Suppressor macrophage (primary cell): ENCODE results near the gene CX3CL1.
"Not testable (repeated sequence)": the region's sequence is repeated elsewhere in the genome, so short reads cannot be mapped to it uniquely, and the experiment has no call there.

Experiments
- DNase-seq, 4 experiments: peaks; one replicate each; pipeline ENCODE4 v3.0.0-alpha.2; 2020 to 2022

Gene CX3CL1

DNA sequence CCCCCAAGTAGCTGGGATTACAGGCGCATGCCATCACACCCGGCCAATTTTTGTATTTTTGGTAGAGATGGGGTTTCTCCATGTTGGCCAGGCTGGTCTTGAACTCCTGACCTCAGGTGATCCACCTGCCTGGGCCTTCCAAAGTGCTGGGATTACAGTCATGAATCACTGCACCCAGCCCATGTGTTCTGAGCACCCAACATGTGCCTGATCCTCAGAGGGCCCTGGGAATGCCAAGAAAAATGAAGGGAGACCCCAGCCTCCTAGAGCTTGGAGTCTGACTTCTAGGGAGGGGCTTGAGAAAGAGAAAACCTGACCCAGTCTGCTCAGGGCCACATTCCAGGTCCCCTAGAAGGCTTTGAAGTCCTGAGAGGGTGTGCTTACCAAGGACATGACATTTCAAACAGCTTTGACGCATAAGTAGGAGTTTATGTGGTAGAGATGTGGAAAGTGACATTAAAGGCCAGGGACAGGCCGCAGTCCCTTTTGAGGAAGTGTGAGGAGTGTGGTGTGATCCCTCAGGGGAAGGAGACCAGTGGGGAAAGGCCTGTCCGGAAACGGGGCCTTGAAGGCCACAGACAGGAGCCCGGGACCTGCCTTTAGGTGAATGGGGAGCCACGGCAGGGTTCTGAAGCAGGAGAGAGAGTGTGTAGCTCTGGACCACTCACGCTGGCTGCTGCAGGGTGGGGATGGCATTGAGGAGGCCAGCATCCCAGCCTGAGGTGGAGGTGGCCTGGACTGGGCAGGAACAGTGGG, 14.8 kb upstream of the CX3CL1 start:
- DNase-seq, result peak; percentile 67 to 87 (median 86)

DNA sequence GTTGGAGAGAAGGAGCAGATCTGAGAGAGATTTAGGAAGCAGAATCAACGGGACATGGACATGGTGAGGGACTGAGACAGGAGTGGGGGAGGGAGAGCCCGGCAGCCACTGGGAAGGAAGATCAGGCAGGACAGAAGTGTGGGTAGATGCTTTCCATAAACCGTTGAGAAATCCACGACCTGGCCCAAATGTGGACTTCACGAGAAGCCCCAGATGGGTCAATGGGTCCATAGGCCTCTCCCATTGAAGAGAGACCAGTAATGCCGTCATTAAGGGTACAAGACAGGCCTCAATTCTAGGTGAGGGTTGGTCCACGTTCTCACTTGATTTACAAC, 14.2 kb upstream of the CX3CL1 start:
- peak in 2 of 4 experiments; percentile 53 for DNase-seq

DNA sequence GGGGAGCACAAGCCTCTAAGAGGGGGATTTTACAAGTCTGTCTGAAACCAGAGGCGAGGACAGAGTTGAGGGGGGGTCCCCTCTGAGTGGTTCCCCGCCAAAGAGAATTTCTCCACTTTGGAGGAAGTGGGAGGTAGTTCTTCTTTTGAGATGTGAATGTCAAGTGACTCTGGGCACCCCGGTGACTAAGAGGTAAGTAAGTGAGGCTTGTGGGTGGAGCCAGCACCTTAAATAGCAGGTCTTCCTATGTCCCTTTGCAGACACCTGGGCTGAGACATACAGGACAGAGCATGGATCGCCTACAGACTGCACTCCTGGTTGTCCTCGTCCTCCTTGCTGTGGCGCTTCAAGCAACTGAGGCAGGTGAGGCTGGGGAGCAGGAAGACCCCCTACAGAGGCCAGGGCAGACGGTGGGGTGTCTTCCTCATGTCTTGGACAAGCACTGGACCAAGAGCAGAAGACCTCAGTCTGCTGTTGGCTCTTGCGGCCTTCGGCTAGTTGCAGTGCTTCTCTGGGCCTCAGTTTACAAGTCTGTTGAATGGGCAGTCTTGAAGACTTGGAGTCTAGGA, 13.7 kb upstream of the CX3CL1 start, which contains the start of gene CCL22:
Gene CCL22 (plus strand): TSS at position 257 of the 569 bp plus-strand sequence. CDS start 34 bp downstream, at position 291.
- peak; percentile 53 to 85 (median 77) for DNase-seq

DNA sequence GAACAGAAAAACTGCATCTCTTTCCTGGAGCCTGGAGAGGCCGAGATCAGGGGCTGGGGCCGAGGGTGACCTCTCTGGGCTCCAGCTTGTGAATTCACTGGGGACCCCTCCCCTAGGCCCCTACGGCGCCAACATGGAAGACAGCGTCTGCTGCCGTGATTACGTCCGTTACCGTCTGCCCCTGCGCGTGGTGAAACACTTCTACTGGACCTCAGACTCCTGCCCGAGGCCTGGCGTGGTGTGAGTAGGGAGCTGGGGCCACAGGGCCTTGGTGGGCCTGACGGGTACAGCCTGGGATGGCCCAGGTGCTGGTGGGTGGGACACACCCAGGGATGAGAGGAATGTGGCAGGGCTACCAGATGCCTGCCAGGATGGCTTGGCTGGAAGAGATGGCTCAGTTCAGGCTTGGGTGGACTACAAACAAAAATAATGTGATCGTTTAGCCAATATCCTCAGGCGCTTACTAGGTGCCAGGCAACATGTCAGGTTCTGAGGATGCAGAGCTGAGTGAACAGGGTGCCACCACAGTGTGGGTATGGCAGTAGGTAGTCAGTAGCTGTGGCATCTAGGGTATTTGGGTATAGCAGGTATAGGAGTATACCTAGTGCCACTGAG, 11.9 kb upstream of the CX3CL1 start:
- no peak for DNase-seq

DNA sequence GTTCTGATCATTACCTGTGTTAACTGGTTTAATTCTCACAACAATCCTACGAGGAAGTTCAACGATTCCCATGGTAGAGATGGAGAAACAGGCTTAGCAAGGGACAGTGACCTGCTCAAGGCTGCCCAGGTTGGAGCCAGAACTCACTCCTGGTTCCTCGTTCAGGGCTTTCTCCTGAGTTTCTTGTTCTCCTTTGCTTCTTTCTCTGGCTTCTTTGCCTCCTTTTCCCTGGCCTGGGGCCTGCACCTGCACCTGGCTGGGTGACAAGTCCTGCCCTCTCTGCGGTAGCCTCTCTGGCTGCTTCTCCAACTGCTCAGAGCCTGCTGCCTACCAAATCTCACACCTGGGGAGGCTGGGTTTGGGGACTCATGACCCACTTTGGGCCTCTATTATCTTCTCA, 10.9 kb upstream of the CX3CL1 start:
- no peak for DNase-seq

DNA sequence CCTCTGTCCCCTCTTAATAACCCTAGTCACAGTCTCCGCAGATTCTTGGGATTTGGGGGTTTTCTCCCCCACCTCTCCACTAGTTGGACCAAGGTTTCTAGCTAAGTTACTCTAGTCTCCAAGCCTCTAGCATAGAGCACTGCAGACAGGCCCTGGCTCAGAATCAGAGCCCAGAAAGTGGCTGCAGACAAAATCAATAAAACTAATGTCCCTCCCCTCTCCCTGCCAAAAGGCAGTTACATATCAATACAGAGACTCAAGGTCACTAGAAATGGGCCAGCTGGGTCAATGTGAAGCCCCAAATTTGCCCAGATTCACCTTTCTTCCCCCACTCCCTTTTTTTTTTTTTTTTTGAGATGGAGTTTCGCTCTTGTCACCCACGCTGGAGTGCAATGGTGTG, 8.1 kb upstream of the CX3CL1 start:
- no peak for DNase-seq

DNA sequence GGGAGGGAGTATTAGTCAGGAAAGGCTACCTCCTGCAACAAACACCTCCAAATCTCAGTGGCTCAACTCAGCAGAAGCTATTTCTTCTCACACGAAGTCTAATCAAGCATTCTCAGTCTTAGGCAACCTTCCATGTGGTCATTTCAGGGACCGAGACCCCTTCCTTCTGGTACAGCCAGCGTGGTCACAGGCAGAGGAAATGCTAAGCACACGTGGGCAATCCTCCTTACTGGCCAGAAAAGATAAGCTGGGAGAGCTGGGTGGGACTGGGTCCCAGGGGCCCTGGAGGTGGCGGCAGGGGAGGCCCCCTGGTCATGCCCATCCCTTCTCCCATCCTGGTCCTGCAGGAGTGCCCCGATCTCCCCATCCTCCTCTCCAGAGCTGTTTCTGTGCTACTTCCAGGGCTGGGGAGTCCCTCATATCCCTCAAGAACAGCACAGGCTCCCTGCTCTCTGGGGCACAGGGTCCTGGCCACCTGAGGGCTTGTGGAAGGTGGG, 5.7 kb upstream of the CX3CL1 start:
- DNase-seq, result peak in 2 of 4 experiments; percentile 36 to 56

DNA sequence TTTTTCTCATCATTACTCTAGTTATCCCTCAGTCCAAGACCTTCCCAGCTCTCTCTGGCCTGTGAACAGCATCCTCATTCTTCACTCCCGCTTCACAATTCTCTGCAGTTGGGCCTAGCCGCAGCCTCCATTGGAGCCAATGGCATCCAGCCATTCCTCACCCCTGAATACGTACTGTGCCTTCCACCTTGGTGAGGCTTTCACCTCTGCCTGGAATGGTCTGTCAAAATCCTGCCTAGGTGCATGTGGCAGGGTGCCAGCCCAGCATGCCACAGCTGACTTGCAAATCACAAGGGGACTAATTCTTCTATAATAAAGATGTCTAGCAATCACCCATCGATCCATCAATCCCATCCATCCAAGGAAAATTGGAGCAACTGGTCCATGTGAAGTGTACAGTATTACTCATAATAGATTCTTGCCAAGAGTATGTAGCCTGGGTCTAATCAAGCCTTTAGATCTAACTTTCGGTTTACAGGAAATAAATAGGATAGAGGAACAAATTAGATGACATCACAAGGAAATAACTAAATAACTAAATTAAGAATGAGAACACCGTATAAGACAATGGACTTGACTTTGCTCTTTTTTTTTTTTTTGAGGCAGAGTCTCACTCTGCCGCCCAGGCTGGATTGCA, 5.1 kb upstream of the CX3CL1 start:
- no peak for DNase-seq

DNA sequence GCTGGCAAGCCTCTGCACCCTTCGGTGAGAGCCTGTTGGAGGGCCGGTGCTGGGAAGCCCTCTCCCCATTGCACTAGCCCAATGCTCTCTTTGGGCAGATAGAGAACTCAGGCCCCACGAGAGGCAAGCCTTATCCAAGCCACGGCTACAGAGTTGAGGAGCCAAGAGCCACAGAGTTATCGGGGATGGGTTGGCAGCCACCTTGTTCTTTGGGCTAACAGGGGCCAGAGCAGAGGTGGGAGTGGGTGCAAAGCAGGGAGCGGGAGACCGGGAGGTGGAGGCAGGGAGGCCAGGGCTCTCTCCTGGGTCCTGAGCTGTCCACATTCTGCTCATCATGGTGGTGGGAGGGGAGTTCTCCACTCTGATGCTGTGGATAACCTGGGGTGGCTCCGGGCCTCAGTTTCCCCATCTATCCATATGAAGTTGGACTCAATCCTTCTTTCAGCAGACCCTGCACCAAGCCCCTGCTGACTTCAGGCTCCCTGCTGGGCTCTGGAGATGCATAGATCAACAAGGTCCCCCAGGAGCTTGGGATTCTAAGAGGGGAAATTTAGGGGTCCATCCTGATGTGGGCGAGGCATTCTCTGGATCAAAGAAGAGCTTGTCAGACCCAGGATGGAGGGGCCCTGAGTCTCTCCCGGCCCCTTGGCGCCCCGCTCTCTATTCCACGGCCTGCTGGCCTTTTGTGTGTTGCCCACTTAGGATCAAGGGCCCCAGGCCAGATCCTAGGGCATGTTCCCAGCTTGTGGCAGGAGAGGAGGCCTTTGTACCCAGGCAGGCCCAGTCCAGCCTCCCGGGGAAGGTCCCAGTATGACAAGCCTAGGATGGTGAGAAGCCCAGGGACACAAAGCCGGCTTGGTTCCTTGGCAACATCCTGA, 557 bp upstream of the CX3CL1 start:
- no peak for DNase-seq

DNA sequence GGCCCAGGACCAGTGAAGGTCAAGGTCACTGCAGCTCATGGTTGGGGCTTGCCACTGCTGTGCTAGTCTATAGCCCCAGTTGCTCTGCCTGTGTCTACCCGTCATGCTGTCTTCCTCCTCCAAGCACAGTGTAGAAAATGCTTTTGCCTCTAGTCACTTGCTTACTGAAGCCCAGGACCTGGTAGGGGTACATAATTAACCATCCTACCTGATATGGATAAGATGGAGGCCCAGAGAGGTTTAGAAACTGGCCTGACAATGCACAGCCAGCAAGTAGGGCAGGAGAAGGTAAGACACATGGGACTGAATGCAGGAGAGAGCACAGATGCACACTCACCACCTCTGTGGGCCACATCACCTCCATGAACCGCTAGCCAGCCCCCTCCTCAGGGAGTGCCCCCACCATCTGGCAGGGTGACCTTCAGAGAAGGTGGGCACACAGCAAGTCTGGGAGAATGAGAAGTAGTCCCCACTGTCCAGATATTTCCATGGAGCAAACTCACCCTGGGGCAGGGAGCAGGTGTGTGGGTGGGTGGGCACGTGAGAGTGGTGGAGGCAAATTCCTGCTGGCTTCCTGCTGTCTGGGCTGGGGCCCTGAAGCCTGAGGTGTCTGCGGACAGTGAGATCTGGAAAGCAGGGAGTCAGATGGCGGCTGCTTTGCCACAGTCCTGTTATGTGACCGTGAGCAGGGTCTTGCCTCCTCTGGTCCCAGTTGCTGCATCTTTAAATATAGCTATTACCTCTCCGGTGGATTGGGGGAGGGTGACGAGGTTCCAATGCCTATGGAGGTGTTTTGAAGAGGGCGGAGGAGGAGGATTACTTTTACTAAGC, 1.0 kb downstream of the CX3CL1 start:
- no peak for DNase-seq

DNA sequence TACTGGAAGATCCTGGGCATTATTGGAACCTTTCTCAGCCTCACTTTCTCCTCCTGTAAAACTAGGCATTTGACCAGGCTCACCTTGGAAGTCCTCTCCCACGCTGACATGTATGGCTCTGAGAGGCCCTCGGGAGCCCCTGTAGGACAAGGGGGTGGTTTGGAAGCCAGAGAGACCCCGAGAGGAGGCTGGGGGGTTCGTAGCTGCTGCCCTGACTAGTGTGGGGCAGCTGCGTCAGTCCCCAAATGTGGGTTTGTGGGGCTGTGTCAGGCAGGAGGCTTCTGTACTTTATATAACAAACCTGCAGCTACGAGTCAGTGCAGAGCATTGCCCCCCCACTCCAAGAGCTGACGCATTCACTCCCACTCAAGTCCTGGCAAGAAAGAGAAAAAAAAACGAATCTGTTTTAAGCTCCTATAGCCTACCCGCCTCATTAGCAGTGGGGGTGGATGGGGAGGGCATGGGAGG, 1.8 kb downstream of the CX3CL1 start:
- no peak for DNase-seq

DNA sequence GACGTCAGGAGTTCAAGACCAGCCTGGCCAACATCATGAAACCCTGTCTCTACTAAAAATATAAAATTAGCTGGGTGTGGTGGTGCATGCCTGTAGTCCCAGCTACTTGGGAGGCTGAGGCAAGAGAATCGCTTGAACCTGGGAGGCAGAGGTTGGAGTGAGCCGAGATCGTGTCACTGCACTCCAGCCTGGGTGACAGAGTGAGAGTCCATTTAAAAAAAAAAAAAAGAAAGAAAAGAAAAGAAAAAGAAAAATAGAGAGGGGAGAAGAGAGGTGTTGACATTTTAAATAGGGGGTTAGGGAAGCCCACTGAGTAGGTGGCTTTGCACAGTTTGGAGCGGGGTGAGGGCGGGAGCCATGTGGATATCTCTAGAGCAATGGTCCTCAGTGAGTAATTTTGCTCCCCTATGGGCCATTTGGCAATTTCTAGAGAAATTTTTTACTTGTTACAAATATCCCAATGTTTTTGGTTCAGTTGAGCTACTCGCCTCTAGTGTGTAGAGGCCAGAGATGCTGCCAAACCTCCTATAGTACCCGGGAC, 2.7 kb downstream of the CX3CL1 start:
- DNase-seq, result not testable (repeated sequence)

DNA sequence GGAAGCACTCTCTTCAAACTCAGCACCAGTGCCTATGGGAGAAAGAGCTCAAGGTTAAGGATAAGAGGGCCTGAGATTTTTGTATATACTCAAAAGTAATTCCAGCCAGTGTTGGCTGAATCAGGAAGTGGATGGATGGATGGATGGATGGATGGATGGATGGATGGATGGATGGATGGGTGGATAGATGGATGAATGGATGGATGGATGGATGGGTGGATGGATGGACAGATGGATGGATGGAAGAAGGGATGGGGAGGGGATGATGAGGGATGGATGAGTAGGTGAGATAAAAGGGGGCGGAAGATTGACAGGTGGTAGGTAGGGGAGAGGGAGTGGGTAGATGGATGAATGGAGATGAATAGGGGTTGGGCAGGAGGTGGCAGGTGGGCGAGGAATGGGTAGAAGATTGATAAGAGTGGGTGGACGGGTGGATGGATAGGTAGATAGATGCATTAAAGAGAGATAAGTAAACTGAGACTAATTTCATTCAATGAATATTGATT, 4.1 kb downstream of the CX3CL1 start:
- DNase-seq, result no peak

DNA sequence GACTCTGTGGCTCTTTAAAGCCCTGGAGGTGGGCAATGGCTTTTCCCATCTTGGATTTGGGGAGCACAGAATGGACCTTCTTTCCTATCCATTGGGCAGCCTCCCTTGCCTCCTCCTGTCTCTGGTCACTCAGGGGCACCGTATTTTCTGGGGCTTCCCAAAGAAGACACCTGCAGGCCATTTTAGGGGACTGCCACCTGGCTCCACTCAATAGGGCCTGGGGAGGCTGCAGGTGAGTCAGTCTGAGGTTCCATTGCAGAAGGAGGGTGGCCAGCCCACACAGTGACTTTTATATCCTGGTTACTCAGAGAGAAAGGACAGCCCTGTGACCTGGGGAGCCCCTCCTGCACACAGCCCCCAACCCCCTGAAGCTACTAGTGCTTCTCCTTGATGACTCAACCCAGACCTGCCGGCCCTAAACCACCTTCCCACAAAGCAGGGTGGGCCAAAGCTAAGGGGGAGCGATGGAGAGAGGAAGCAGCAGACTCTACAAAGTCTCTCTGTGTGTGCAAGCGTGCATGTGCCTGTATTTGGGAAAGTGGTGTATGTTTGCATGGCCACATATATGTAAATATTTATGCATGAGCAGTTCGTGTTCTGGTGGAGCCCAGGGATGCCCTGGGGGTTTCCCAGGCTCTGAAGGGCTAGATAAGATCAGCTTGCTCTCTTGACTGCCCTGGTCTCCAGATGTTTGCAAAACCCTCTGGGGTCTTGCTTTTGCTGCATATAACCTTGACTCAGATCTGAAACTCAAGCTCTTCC, 5.0 kb downstream of the CX3CL1 start:
- DNase-seq, result no peak

DNA sequence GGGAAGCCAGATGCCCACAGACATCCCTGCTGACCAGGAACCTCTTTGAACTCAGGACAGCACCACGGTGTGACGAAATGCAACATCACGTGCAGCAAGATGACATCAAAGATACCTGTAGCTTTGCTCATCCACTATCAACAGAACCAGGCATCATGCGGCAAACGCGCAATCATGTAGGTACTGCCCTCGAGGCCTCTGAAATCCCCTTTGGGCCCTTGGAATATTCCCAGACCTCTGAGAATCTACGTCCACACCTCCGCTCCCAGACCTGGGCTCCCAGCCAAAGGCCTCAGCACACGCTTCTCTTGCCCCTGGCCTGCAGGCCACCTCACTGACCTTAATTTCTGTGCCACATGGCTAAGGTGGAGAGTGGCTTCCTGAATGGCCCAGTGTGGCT, 7.3 kb downstream of the CX3CL1 start:
- no peak for DNase-seq

DNA sequence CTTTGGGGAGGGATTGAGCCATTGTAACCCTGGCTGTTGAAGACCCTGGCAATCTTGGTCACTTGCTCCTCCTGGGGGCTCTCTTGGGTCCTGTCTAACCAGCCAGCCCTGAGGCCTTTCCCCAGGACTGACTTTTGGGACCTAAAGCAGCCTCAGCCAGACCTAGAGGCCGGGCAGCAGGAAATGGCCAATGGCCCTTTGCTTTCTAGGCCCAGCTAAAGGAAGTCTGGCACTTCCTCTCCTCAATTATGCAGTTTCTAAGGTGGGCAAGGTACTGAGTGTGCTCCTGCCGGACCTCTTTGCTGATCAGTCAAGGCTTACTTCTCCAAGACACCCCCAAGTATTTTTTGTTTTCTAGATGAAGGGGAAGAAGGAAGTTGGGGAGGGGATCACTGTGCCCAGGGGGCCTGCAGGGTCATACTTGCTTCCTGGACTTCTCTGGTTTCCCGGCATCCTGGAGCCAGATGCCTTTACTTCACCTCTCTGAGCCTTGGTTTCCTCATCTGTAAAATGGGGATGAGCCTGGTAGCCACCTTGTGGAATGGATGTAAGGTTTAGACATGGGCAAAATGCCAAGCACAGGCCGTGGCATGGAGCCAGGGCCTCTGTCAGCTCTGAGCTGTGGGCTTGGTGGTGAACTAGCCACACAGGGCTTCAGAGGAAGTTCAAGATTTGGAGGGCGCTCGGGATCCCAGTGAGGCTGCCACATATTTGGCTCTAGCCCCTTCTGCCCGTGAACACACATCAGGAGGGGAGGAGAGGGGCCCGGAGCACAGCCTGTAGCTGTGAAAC, 8.6 kb downstream of the CX3CL1 start:
- DNase-seq, result peak; percentile 59 to 69 (median 64)

DNA sequence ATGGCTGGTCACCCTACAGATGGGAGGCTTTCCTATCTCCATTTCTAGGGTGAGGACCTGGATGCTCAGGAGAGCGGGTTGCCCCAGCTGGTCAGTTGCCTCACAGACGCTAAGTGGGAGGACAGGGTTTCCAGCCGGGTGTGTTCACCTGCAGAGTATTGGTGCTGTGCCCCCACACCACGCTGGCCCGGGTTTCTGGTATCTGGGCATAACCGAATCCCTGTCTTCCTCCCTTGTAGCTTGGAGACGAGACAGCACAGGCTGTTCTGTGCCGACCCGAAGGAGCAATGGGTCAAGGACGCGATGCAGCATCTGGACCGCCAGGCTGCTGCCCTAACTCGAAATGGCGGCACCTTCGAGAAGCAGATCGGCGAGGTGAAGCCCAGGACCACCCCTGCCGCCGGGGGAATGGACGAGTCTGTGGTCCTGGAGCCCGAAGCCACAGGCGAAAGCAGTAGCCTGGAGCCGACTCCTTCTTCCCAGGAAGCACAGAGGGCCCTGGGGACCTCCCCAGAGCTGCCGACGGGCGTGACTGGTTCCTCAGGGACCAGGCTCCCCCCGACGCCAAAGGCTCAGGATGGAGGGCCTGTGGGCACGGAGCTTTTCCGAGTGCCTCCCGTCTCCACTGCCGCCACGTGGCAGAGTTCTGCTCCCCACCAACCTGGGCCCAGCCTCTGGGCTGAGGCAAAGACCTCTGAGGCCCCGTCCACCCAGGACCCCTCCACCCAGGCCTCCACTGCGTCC, 9.7 kb downstream of the CX3CL1 start:
- DNase-seq, result no peak

DNA sequence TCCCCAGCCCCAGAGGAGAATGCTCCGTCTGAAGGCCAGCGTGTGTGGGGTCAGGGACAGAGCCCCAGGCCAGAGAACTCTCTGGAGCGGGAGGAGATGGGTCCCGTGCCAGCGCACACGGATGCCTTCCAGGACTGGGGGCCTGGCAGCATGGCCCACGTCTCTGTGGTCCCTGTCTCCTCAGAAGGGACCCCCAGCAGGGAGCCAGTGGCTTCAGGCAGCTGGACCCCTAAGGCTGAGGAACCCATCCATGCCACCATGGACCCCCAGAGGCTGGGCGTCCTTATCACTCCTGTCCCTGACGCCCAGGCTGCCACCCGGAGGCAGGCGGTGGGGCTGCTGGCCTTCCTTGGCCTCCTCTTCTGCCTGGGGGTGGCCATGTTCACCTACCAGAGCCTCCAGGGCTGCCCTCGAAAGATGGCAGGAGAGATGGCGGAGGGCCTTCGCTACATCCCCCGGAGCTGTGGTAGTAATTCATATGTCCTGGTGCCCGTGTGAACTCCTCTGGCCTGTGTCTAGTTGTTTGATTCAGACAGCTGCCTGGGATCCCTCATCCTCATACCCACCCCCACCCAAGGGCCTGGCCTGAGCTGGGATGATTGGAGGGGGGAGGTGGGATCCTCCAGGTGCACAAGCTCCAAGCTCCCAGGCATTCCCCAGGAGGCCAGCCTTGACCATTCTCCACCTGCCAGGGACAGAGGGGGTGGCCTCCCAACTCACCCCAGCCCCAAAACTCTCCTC, 10.4 kb downstream of the CX3CL1 start:
- no peak for DNase-seq
